GM13976 (cell line): ENCODE measurements around the gene CHST4.
"Not testable (repeated sequence)": the region's sequence is repeated elsewhere in the genome, so short reads cannot be mapped to it uniquely, and the experiment has no call there.

ENCODE experiments used
- DNase-seq: peaks from one replicate; pipeline ENCODE4 v3.0.0; 2012; ENCODE audit warnings: low spot score
- CTCF ChIP-seq: IDR thresholded peaks from 2 replicates; pipeline ENCODE4 v1.5.1; 2012; ENCODE audit warnings: borderline replicate concordance, mild to moderate bottlenecking; ENCODE audit not compliant: insufficient read depth; ENCODE audit errors: extremely low read depth, missing control alignments, control extremely low read depth
- in situ Hi-C: fragments of 300-500 bp; cut with MboI; formaldehyde crosslinking; loops from one replicate; pipeline ENCODE4 v1.12.0; 2022; ENCODE audit warnings: low sequenced_read_pairs, mixed read lengths, inconsistent platforms; ENCODE audit not compliant: unreplicated experiment

Gene CHST4

GRCh38 chr16:71574702-71575101 is 48.5 kb downstream of the CHST4 start:
- DNase-seq = no peak
- TF ChIP-seq CTCF = no peak
- in situ Hi-C loops = no loop called here

- DNase-seq = no peak
- TF ChIP-seq CTCF = no peak
- in situ Hi-C loops = no loop called here
These were observed 50.7 kb downstream of the CHST4 start, which contains the start of gene TAT for GRCh38 chr16:71576971-71577370. Gene TAT, minus strand, starts transcription at chr16:71577092. Its CDS starts 677 bp downstream, at chr16:71576415.

- in situ Hi-C loops, DNase-seq: not testable (repeated sequence)
These were observed 56.3 kb downstream of the CHST4 start for GRCh38 chr16:71582553-71582848.

- in situ Hi-C loops = no loop called here
- DNase-seq = no peak
- TF ChIP-seq CTCF = no peak
These were observed 58.5 kb downstream of the CHST4 start for GRCh38 chr16:71584543-71585317.

GRCh38 chr16:71585318-71585703 is 59.1 kb downstream of the CHST4 start:
- no peak for DNase-seq
- in situ Hi-C loops = no loop called here

More at GRCh38 chr16:71585318-71585703, 59.1 kb downstream of the CHST4 start:
- no peak for TF ChIP-seq CTCF
